GM10847 (cell line): ENCODE results near the gene CACNA1H.

Source experiments
- POLR2A ChIP-seq: IDR thresholded peaks from 2 replicates; pipeline ENCODE4 v1.6.1; 2011; ENCODE audit not compliant: insufficient read length; ENCODE audit errors: extremely low read depth

CACNA1H gene

GRCh38 chr16:1199347-1200013 lies 46.6 kb downstream of the CACNA1H start:
- no peak for TF ChIP-seq POLR2A

DNA sequence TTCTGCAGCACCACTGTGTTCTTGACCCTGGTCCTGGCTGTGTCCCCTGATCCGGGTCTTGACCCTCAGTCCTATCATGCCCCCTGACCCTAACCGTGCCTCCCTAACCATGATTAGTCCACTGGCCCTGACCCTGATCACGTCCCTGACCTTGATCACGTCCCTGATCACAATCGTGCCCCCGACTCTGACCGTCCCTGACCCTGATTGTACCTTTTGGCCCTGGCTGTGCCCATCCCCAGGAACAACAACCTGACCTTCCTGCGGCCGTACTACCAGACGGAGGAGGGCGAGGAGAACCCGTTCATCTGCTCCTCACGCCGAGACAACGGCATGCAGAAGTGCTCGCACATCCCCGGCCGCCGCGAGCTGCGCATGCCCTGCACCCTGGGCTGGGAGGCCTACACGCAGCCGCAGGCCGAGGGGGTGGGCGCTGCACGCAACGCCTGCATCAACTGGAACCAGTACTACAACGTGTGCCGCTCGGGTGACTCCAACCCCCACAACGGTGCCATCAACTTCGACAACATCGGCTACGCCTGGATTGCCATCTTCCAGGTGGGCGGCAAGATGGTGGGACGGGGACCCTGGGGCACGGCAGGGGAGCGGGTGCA lies 47.2 kb downstream of the CACNA1H start:
- no peak for TF ChIP-seq POLR2A

DNA sequence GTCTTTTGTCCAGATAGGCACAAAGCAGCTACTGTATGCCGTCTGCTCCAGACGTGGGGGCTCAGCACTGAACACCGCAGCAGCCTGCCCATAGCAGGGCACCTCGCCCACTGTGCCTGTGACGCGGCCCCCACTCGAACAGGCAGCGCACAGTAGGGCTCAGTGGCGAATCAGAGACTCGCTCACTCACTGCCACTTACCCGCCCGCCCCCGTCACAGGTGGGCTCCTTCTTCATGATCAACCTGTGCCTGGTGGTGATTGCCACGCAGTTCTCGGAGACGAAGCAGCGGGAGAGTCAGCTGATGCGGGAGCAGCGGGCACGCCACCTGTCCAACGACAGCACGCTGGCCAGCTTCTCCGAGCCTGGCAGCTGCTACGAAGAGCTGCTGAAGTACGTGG lies 48.5 kb downstream of the CACNA1H start:
- TF ChIP-seq POLR2A = no peak

DNA sequence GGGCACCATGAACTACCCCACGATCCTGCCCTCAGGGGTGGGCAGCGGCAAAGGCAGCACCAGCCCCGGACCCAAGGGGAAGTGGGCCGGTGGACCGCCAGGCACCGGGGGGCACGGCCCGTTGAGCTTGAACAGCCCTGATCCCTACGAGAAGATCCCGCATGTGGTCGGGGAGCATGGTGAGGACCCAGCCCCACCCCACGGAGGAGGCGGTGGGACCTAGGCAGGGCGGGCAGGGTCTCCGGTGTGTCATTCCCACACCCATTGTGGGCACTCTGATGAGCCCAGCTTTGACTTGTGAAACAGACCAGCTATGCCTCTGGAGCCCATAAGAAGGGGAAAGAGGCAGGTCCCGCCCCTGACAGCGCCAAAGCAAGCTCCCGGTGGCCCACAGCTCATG lies 49.4 kb downstream of the CACNA1H start:
- TF ChIP-seq POLR2A = no peak

GRCh38 chr16:1204933-1205332 lies 52.0 kb downstream of the CACNA1H start:
- no peak for TF ChIP-seq POLR2A

GRCh38 chr16:1206326-1206725 lies 53.4 kb downstream of the CACNA1H start:
- TF ChIP-seq POLR2A = no peak

- no peak for TF ChIP-seq POLR2A
Measured at GRCh38 chr16:1206786-1207185, 53.9 kb downstream of the CACNA1H start.

GRCh38 chr16:1208239-1208830 lies 55.4 kb downstream of the CACNA1H start:
- no peak for TF ChIP-seq POLR2A

DNA sequence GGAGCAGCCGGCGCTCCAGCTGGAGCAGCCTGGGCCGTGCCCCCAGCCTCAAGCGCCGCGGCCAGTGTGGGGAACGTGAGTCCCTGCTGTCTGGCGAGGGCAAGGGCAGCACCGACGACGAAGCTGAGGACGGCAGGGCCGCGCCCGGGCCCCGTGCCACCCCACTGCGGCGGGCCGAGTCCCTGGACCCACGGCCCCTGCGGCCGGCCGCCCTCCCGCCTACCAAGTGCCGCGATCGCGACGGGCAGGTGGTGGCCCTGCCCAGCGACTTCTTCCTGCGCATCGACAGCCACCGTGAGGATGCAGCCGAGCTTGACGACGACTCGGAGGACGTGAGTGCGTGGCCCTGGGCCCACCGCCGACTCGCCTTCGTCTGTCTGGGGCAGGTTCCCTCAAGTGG lies 56.2 kb downstream of the CACNA1H start:
- no peak for TF ChIP-seq POLR2A

- TF ChIP-seq POLR2A = no peak
Measured at GRCh38 chr16:1210461-1210860, 57.6 kb downstream of the CACNA1H start.

- TF ChIP-seq POLR2A = no peak
Measured at GRCh38 chr16:1211451-1212268, 58.8 kb downstream of the CACNA1H start.

- no peak for TF ChIP-seq POLR2A
Measured at GRCh38 chr16:1212616-1213194, 59.8 kb downstream of the CACNA1H start.

- no peak for TF ChIP-seq POLR2A
Measured at GRCh38 chr16:1213231-1213630, 60.3 kb downstream of the CACNA1H start.

DNA sequence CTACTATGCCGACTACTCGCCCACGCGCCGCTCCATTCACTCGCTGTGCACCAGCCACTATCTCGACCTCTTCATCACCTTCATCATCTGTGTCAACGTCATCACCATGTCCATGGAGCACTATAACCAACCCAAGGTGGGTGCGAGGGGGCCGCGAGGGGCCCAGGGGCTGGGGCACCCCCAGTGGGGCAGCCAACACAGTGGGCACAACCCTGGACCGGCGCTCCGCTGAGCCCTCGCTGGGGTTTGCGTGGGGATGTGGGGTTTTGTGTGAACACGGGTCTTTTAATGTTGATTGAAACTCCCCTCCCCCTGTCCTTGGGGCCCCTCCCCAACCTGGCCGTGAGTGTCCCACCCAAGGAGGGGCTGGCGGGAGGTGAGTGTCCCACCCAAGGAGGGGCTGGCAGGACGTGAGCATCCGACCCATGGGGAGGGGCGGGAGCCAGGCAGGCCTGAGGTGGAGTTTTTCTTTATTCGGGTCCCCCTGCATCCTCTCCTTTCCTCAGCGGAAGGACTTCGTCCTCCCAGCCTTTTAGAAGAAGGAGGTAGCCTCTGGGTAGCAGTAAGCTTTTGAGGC lies 61.0 kb downstream of the CACNA1H start:
- no peak for TF ChIP-seq POLR2A

DNA sequence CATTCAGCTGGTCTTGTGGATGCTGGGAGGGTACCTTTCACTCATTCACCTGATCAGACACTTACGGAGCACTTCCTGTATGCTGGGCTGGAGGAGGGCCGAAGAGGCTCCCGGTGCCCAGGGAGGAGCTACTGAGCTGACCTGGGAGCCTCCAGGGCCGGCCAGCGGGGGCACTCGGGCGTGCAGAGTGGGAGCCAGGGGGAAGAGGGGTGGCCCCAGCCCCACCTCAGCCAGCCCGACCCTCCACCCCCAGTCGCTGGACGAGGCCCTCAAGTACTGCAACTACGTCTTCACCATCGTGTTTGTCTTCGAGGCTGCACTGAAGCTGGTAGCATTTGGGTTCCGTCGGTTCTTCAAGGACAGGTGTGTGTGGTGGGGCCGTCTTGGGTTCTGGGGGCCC lies 61.8 kb downstream of the CACNA1H start:
- TF ChIP-seq POLR2A = no peak

DNA sequence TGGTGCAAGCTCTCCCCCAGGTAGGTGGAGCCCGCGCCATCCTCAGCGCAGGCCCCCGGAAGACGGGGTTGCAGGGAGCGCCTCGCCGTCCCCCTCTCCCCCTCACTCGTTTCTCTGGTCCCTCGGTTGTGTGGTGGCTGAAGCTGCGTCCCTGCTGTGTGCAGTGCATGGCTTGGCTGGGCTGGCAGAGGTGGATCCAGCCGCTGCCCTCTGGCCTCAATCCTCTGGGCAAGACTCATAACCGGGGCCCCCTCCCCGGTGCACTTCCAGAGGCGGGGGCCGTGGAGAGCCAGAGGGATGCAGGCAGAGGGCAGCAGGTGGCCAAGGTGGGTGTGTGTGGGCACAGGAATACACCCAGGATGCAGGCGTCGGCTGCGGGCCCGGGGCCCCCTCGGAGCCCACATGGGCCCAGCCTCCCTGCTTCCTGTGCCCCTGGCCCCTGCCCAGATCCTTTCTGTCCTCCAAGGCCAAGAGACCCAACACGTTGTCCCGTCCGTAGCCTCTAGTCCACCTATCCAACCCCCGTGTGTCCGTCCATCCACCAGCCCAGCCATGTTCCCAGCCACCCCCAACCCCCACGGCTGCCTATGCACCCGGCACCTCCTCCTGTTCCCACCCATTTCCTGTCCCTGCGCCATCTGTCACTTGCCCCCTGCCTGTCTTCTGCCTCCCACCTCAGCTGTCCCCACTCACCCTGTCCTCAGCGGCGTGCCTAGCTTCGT lies 62.8 kb downstream of the CACNA1H start:
- no peak for TF ChIP-seq POLR2A
